Osteoblast (primary cell): ENCODE results near the gene STX8. TPM values are rescaled to one million over a fixed set of nuclear protein-coding genes. Genes with fewer than 3 reads are reported as not detected.
A peak's percentile ranks its signal among the peaks of the same experiment; 100 is the strongest.

Experiments
- DNase-seq: peaks from one replicate; pipeline ENCODE4 v3.0.0; 2011; ENCODE audit warnings: low spot score, mixed read lengths; ENCODE audit not compliant: insufficient read length; ENCODE audit errors: missing footprints
- H2AFZ ChIP-seq: 2 replicates; pipeline ENCODE4 v1.6.0; 2011; ENCODE audit warnings: mild to moderate bottlenecking, low read length
- H3K27ac ChIP-seq: 2 replicates; pipeline ENCODE4 v1.5.1; 2011; ENCODE audit warnings: mild to moderate bottlenecking, low read depth, low read length, moderate library complexity
- H3K27me3 ChIP-seq: 2 replicates; pipeline ENCODE4 v1.6.0; 2012; ENCODE audit warnings: mild to moderate bottlenecking, control low read depth, inconsistent platforms, low read length, moderate library complexity; ENCODE audit not compliant: insufficient read depth
- H3K36me3 ChIP-seq: 2 replicates; pipeline ENCODE4 v1.5.1; 2011; ENCODE audit warnings: mild to moderate bottlenecking, low read length, control low read depth, moderate library complexity; ENCODE audit not compliant: insufficient read depth
- H3K4me1 ChIP-seq: 2 replicates; pipeline ENCODE4 v1.5.1; 2011; ENCODE audit warnings: mild to moderate bottlenecking, low read length, control low read depth, moderate library complexity; ENCODE audit not compliant: insufficient read depth
- H3K4me2 ChIP-seq: 2 replicates; pipeline ENCODE4 v1.6.0; 2011; ENCODE audit warnings: mild to moderate bottlenecking, low read length; ENCODE audit not compliant: insufficient read depth
- H3K4me3 ChIP-seq: fragments of 200-600 bp; sonication (generic); 3 replicates; pipeline ENCODE4 v1.5.1; 2012; ENCODE audit warnings: mild to moderate bottlenecking, low read length, inconsistent platforms; ENCODE audit not compliant: insufficient read depth
- H3K79me2 ChIP-seq: 2 replicates; pipeline ENCODE4 v1.6.0; 2012; ENCODE audit warnings: mild to moderate bottlenecking, low read length, control low read depth, inconsistent platforms; ENCODE audit not compliant: insufficient read depth
- H3K9me3 ChIP-seq: 2 replicates; pipeline ENCODE4 v1.5.1; 2011; ENCODE audit warnings: low read depth, low read length, control low read depth
- H4K20me1 ChIP-seq: 2 replicates; pipeline ENCODE4 v1.6.0; 2012; ENCODE audit warnings: mild to moderate bottlenecking, low read length, control low read depth; ENCODE audit not compliant: insufficient read depth
- CTCF ChIP-seq: IDR thresholded peaks from 2 replicates; pipeline ENCODE4 v1.5.1; 2011; ENCODE audit warnings: mild to moderate bottlenecking, low read depth, low read length, moderate library complexity; ENCODE audit errors: extremely low read depth
- total RNA-seq: library from RNA; depleted of rRNA; stranded (reverse); fragments of >200 nt; gene quantifications from 2 replicates; pipeline ENCODE4 v1.2.3, GENCODE V29; 2012

Gene STX8
- total RNA-seq, 1 donor: 72.7 TPM

GRCh38 chr17:9266697-9267117, 308.9 kb downstream of the STX8 start:
- H3K27me3 ChIP-seq: no peaks in the 10 kb centered on the region
- no peaks in the 10 kb centered on the region for H4K20me1 ChIP-seq
- no peak for DNase-seq
- H3K4me2 ChIP-seq: no peak overlapping the region
- H3K9me3 ChIP-seq: no peaks in the 10 kb centered on the region
- TF ChIP-seq CTCF: no peak
- no peak overlapping the region for H2AFZ ChIP-seq
- H3K27ac ChIP-seq: no peak overlapping the region
- H3K79me2 ChIP-seq: no peaks in the 10 kb centered on the region
- no peaks in the 10 kb centered on the region for H3K4me1 ChIP-seq
- no peak overlapping the region for H3K4me3 ChIP-seq
- H3K36me3 ChIP-seq: no peaks in the 10 kb centered on the region

- no peak for TF ChIP-seq CTCF
- H3K27ac ChIP-seq: no peak overlapping the region
- no peak overlapping the region for H2AFZ ChIP-seq
- DNase-seq: no peak
- H3K79me2 ChIP-seq: no peaks in the 10 kb centered on the region
- H3K27me3 ChIP-seq: no peaks in the 10 kb centered on the region
- no peaks in the 10 kb centered on the region for H4K20me1 ChIP-seq
- no peaks in the 10 kb centered on the region for H3K4me1 ChIP-seq
- H3K36me3 ChIP-seq: no peaks in the 10 kb centered on the region
- H3K4me3 ChIP-seq: no peak overlapping the region
- no peaks in the 10 kb centered on the region for H3K9me3 ChIP-seq
- no peak overlapping the region for H3K4me2 ChIP-seq
These were observed 309.5 kb downstream of the STX8 start for GRCh38 chr17:9266031-9266680.

- H4K20me1 ChIP-seq: no peaks in the 10 kb centered on the region
- no peak overlapping the region for H3K27ac ChIP-seq
- H2AFZ ChIP-seq: no peak overlapping the region
- H3K27me3 ChIP-seq: no peaks in the 10 kb centered on the region
- H3K4me1 ChIP-seq: no peaks in the 10 kb centered on the region
- no peak overlapping the region for H3K4me2 ChIP-seq
- DNase-seq: no peak
- H3K9me3 ChIP-seq: no peaks in the 10 kb centered on the region
- H3K79me2 ChIP-seq: no peaks in the 10 kb centered on the region
- no peak for TF ChIP-seq CTCF
- H3K4me3 ChIP-seq: no peak overlapping the region
- H3K36me3 ChIP-seq: no peaks in the 10 kb centered on the region
These were observed 314.3 kb downstream of the STX8 start for GRCh38 chr17:9261081-9262012.

GRCh38 chr17:9259419-9259818, 316.2 kb downstream of the STX8 start:
- H3K4me1 ChIP-seq: no peaks in the 10 kb centered on the region
- no peaks in the 10 kb centered on the region for H4K20me1 ChIP-seq
- TF ChIP-seq CTCF: no peak
- no peaks in the 10 kb centered on the region for H3K79me2 ChIP-seq
- peak; percentile 25 for DNase-seq
- H3K9me3 ChIP-seq: no peaks in the 10 kb centered on the region
- no peaks in the 10 kb centered on the region for H3K36me3 ChIP-seq
- H3K4me3 ChIP-seq: no peak overlapping the region
- no peak overlapping the region for H3K27ac ChIP-seq
- H3K27me3 ChIP-seq: no peaks in the 10 kb centered on the region
- H2AFZ ChIP-seq: no peak overlapping the region
- no peak overlapping the region for H3K4me2 ChIP-seq
